ENCODE results near the gene WWOX.

WWOX gene

DNA sequence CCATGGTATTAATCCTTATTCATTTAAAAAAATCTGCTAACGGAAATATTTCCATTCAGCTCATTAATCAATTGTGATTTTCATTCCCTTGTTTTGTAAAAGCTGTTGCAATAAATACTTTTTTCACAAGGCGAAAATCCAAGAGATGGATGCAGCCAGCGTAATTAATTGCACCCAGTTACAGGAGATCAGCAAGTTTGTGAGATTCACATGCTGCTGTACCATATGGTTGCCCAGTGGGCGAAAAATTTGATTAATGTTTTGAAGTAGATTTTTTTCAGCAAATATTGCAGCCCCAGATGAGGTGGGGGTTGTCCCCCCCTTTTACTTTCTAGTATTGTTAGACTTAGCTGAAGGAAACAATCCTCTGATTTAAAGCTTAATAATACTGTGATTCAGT, 186.6 kb downstream of the WWOX start:
- TF ChIP-seq, protein P1, sequence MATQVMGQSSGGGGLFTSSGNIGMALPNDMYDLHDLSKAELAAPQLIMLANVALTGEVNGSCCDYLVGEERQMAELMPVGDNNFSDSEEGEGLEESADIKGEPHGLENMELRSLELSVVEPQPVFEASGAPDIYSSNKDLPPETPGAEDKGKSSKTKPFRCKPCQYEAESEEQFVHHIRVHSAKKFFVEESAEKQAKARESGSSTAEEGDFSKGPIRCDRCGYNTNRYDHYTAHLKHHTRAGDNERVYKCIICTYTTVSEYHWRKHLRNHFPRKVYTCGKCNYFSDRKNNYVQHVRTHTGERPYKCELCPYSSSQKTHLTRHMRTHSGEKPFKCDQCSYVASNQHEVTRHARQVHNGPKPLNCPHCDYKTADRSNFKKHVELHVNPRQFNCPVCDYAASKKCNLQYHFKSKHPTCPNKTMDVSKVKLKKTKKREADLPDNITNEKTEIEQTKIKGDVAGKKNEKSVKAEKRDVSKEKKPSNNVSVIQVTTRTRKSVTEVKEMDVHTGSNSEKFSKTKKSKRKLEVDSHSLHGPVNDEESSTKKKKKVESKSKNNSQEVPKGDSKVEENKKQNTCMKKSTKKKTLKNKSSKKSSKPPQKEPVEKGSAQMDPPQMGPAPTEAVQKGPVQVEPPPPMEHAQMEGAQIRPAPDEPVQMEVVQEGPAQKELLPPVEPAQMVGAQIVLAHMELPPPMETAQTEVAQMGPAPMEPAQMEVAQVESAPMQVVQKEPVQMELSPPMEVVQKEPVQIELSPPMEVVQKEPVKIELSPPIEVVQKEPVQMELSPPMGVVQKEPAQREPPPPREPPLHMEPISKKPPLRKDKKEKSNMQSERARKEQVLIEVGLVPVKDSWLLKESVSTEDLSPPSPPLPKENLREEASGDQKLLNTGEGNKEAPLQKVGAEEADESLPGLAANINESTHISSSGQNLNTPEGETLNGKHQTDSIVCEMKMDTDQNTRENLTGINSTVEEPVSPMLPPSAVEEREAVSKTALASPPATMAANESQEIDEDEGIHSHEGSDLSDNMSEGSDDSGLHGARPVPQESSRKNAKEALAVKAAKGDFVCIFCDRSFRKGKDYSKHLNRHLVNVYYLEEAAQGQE (IDR thresholded peaks at IDR 0.05; ENCODE audit: insufficient read depth in 1 of 2, low read depth in 2 of 2, low read length in 2 of 2), result no peak
- TF ChIP-seq TAF1 (IDR thresholded peaks at IDR 0.05; ENCODE audit: borderline replicate concordance, insufficient read depth, low read length) (no peak), FOXP2 (optimal IDR thresholded peaks at IDR 0.05; ENCODE audit: borderline replicate concordance, extremely low read depth, extremely low read length, insufficient read depth) (no peak), SIN3A (IDR thresholded peaks at IDR 0.05; ENCODE audit: borderline replicate concordance, insufficient read depth, low read length) (no peak), POLR2AphosphoS5 (IDR thresholded peaks at IDR 0.05; ENCODE audit: low read depth, low read length) (no peak)

DNA sequence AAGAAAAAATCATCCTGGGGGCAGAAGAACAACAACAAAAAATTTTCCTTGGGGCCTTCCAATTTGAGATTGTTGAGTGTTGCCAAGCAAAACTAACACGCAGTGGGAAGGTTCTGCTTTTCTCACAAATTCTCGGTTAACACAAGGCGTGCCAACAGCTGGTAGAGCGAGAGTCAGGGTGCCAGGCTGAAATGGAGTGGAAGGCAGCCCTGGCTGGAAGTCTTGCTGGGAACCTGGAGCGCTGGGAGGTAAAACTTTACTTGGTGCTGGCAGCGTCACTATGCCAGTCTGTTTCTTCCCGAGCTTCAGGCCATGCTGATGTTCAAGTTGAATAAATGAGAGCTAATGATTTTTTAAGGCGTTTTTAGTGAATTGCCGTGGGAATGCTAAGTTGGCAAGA, 189.4 kb downstream of the WWOX start:
- TF ChIP-seq POLR2AphosphoS5 (IDR thresholded peaks at IDR 0.05; ENCODE audit: low read depth, low read length) (no peak), TAF1 (IDR thresholded peaks at IDR 0.05; ENCODE audit: borderline replicate concordance, insufficient read depth, low read length) (no peak), SIN3A (IDR thresholded peaks at IDR 0.05; ENCODE audit: borderline replicate concordance, insufficient read depth, low read length) (no peak), FOXP2 (optimal IDR thresholded peaks at IDR 0.05; ENCODE audit: borderline replicate concordance, extremely low read depth, extremely low read length, insufficient read depth) (no peak)
- TF ChIP-seq, protein P1 (IDR thresholded peaks at IDR 0.05; ENCODE audit: insufficient read depth in 1 of 2, low read depth in 2 of 2, low read length in 2 of 2), result no peak

DNA sequence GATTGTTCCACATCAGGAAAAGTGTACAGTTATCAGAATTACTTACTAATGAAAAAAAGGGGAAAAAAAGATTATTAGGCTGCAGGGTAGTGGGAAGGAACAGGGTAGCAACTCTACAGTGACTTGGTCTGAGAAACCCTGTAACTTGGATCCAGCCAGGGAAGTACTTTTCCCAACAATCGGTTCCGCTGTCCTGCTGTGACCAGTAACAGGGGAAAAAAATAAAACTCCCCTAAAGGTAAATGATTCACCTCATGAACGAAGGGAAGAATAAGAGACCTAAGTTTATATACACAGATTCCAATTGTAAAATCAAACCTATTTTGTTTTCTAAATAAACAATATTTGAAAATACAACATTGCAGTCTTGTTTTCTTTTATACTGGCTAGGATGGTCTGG, 189.9 kb downstream of the WWOX start:
- no peak for TF ChIP-seq FOXP2 (optimal IDR thresholded peaks at IDR 0.05; ENCODE audit: borderline replicate concordance, extremely low read depth, extremely low read length, insufficient read depth)
- no peak for TF ChIP-seq POLR2AphosphoS5 (IDR thresholded peaks at IDR 0.05; ENCODE audit: low read depth, low read length)
- no peak for TF ChIP-seq TAF1 (IDR thresholded peaks at IDR 0.05; ENCODE audit: borderline replicate concordance, insufficient read depth, low read length)
- TF ChIP-seq, protein P1 (IDR thresholded peaks at IDR 0.05; ENCODE audit: insufficient read depth in 1 of 2, low read depth in 2 of 2, low read length in 2 of 2), result no peak
- no peak for TF ChIP-seq SIN3A (IDR thresholded peaks at IDR 0.05; ENCODE audit: borderline replicate concordance, insufficient read depth, low read length)

DNA sequence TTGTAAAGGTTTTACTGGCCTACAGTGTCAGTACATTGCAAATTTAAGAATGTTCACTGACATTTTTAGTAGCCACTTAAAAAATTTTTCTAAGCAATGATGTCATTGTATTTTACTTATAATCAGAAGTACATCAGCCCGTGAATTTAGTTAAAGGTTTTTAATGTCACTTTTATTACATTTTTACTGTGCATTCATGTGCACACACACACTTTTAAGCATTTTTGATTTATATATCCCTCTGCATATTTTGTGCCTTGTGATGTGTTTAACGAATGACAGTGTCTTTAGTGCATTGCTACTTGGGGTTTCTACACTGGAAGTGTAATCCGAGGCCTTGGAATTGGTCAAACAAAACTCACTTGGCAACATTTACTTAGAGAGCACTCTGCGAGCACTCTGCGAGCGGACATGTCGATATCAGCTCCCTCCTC, 190.4 kb downstream of the WWOX start:
- TF ChIP-seq TAF1 (IDR thresholded peaks at IDR 0.05; ENCODE audit: borderline replicate concordance, insufficient read depth, low read length) (no peak), POLR2AphosphoS5 (IDR thresholded peaks at IDR 0.05; ENCODE audit: low read depth, low read length) (no peak), FOXP2 (optimal IDR thresholded peaks at IDR 0.05; ENCODE audit: borderline replicate concordance, extremely low read depth, extremely low read length, insufficient read depth) (no peak), SIN3A (IDR thresholded peaks at IDR 0.05; ENCODE audit: borderline replicate concordance, insufficient read depth, low read length) (no peak)
- TF ChIP-seq, protein P1 (IDR thresholded peaks at IDR 0.05; ENCODE audit: insufficient read depth in 1 of 2, low read depth in 2 of 2, low read length in 2 of 2), result no peak

DNA sequence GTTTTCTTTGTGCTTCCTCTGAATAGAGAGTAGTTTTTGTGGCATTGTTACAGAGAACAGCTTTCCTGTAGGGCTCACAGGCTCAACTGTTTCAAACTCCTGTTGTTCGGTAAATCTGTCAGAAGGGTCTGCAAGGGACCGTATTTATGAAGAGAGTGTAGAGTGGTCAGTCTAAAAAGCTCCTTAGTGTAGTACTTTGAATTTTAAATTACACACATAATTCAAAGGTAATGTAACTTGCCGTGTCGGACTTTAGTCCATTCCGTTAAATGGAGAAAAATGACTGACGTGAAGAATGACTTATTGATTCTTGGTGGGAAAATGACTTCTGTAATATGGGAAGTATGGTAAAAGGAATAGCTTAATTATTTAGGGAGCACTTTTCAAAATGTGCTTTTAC, 190.9 kb downstream of the WWOX start:
- no peak for TF ChIP-seq TAF1 (IDR thresholded peaks at IDR 0.05; ENCODE audit: borderline replicate concordance, insufficient read depth, low read length)
- TF ChIP-seq, protein P1 (IDR thresholded peaks at IDR 0.05; ENCODE audit: insufficient read depth in 1 of 2, low read depth in 2 of 2, low read length in 2 of 2), result no peak
- no peak for TF ChIP-seq FOXP2 (optimal IDR thresholded peaks at IDR 0.05; ENCODE audit: borderline replicate concordance, extremely low read depth, extremely low read length, insufficient read depth)
- TF ChIP-seq POLR2AphosphoS5 (IDR thresholded peaks at IDR 0.05; ENCODE audit: low read depth, low read length), result no peak
- TF ChIP-seq SIN3A (IDR thresholded peaks at IDR 0.05; ENCODE audit: borderline replicate concordance, insufficient read depth, low read length), result no peak
